ENCODE measurements around the gene CLDN12. TPM values are rescaled to one million over a fixed set of nuclear protein-coding genes. Genes with fewer than 3 reads are reported as not detected.
A peak's percentile ranks its signal among the peaks of the same experiment; 100 is the strongest.

Gene CLDN12
- total RNA-seq, 6 experiments from 2014 or later: 36.6 to 42.0 (median 38.5) TPM

- peak overlapping the region; percentile 79; the same call in 1 of the 2 replicates for H3K27ac Mint-ChIP-seq
- no peaks in the 10 kb centered on the region; the same call in 1 of the 2 replicates for H3K27me3 Mint-ChIP-seq (ENCODE audit: insufficient read depth)
- no peaks in the 10 kb centered on the region for H3K9me3 Mint-ChIP-seq
- no peak overlapping the region; the same call in 1 of the 2 replicates for H3K4me3 Mint-ChIP-seq
- H3K4me1 Mint-ChIP-seq (ENCODE audit: low read depth): peaks cover 32% of the 10 kb centered on the region
- peaks cover 33% of the 10 kb centered on the region for H3K36me3 Mint-ChIP-seq (ENCODE audit: low read depth)
- DNase-seq: peak; percentile 6
- TF ChIP-seq CTCF (IDR thresholded peaks at IDR 0.05): peak; percentile 70
Observed at GRCh38 chr7:90412458-90413184, 9.4 kb downstream of the CLDN12 start.

GRCh38 chr7:90413185-90413528 lies 9.9 kb downstream of the CLDN12 start:
- Mint-ChIP-seq H3K36me3 (ENCODE audit: low read depth) (peaks cover 33% of the 10 kb centered on the region), H3K4me1 (ENCODE audit: low read depth) (peaks cover 32% of the 10 kb centered on the region), H3K4me3 (no peak overlapping the region), H3K27ac (no peak overlapping the region; the same call in 1 of the 2 replicates), H3K9me3 (no peaks in the 10 kb centered on the region), H3K27me3 (ENCODE audit: insufficient read depth) (no peaks in the 10 kb centered on the region; the same call in 1 of the 2 replicates)
- TF ChIP-seq CTCF (IDR thresholded peaks at IDR 0.05): 0 out of 2 replicates have a peak, but pooled peaks have one; percentile 32
- DNase-seq: no peak

- Mint-ChIP-seq H3K4me3 (no peak overlapping the region), H3K4me1 (ENCODE audit: low read depth) (peaks cover 15% of the 10 kb centered on the region), H3K36me3 (ENCODE audit: low read depth) (no peaks in the 10 kb centered on the region), H3K27me3 (ENCODE audit: insufficient read depth) (no peaks in the 10 kb centered on the region; the same call in 1 of the 2 replicates), H3K9me3 (no peaks in the 10 kb centered on the region; the same call in 1 of the 2 replicates), H3K27ac (no peak overlapping the region)
- TF ChIP-seq CTCF (IDR thresholded peaks at IDR 0.05): no peak
- no peak for DNase-seq
Observed at GRCh38 chr7:90421651-90422050, 18.4 kb downstream of the CLDN12 start.

GRCh38 chr7:90424720-90425119 lies 21.5 kb downstream of the CLDN12 start:
- DNase-seq: no peak
- H3K27me3 Mint-ChIP-seq (ENCODE audit: insufficient read depth): no peaks in the 10 kb centered on the region
- peaks cover 15% of the 10 kb centered on the region for H3K4me1 Mint-ChIP-seq (ENCODE audit: low read depth)

GRCh38 chr7:90425376-90425775 lies 22.1 kb downstream of the CLDN12 start:
- no peaks in the 10 kb centered on the region for H3K36me3 Mint-ChIP-seq (ENCODE audit: low read depth)
- DNase-seq: no peak
- no peak for TF ChIP-seq CTCF (IDR thresholded peaks at IDR 0.05)

More at GRCh38 chr7:90424720-90425119, 21.5 kb downstream of the CLDN12 start:
- Mint-ChIP-seq H3K27ac (no peak overlapping the region), H3K36me3 (ENCODE audit: low read depth) (no peaks in the 10 kb centered on the region), H3K4me3 (no peak overlapping the region), H3K9me3 (no peaks in the 10 kb centered on the region; the same call in 1 of the 2 replicates)
- no peak for TF ChIP-seq CTCF (IDR thresholded peaks at IDR 0.05)

More at GRCh38 chr7:90425376-90425775, 22.1 kb downstream of the CLDN12 start:
- Mint-ChIP-seq H3K27me3 (ENCODE audit: insufficient read depth) (no peaks in the 10 kb centered on the region), H3K9me3 (no peaks in the 10 kb centered on the region; the same call in 1 of the 2 replicates), H3K27ac (no peak overlapping the region), H3K4me1 (ENCODE audit: low read depth) (peaks cover 15% of the 10 kb centered on the region), H3K4me3 (no peak overlapping the region)

Data from HFFc6 (cell line).